ENCODE measurements around the gene CYB5R4. TPM values are rescaled to one million over a fixed set of nuclear protein-coding genes. Genes with fewer than 3 reads are reported as not detected.

Gene CYB5R4
- polyA plus RNA-seq, 1 donor from 2014 or later, result 18.0 TPM

DNA sequence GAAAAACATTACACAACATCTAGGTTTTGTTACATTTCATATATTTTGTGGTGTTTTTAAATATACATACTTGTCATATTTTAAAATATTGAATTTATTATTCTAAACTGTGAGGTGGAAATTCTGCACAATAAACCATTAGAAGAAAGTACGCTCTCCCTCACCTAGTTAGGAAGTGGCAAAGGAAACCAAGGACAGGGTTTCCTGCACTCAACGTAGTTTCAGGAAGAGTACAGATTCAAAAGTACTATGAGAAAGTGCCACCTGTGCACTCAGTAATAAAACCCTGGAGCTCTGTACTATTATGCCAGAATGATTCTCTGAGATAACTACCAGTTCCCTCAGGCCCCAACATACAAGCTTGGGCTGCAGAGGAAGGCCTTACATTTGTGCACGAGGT is 119.5 kb downstream of the CYB5R4 start:
- H3K9me3 ChIP-seq (ENCODE audit: low read length), result peaks cover 7% of the 10 kb centered on the region
- H3K4me3 ChIP-seq (ENCODE audit: low read length), result no peak overlapping the region
- no peaks in the 10 kb centered on the region for H3K27me3 ChIP-seq (ENCODE audit: insufficient read depth, low read depth, low read length)
- H3K9me2 ChIP-seq (ENCODE audit: insufficient read depth, low read length), result no peaks in the 10 kb centered on the region
- H3K27ac ChIP-seq (ENCODE audit: low read length), result no peak overlapping the region
- TF ChIP-seq, protein P1, sequence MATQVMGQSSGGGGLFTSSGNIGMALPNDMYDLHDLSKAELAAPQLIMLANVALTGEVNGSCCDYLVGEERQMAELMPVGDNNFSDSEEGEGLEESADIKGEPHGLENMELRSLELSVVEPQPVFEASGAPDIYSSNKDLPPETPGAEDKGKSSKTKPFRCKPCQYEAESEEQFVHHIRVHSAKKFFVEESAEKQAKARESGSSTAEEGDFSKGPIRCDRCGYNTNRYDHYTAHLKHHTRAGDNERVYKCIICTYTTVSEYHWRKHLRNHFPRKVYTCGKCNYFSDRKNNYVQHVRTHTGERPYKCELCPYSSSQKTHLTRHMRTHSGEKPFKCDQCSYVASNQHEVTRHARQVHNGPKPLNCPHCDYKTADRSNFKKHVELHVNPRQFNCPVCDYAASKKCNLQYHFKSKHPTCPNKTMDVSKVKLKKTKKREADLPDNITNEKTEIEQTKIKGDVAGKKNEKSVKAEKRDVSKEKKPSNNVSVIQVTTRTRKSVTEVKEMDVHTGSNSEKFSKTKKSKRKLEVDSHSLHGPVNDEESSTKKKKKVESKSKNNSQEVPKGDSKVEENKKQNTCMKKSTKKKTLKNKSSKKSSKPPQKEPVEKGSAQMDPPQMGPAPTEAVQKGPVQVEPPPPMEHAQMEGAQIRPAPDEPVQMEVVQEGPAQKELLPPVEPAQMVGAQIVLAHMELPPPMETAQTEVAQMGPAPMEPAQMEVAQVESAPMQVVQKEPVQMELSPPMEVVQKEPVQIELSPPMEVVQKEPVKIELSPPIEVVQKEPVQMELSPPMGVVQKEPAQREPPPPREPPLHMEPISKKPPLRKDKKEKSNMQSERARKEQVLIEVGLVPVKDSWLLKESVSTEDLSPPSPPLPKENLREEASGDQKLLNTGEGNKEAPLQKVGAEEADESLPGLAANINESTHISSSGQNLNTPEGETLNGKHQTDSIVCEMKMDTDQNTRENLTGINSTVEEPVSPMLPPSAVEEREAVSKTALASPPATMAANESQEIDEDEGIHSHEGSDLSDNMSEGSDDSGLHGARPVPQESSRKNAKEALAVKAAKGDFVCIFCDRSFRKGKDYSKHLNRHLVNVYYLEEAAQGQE (IDR thresholded peaks at IDR 0.05; ENCODE audit: borderline replicate concordance), result no peak
- TF ChIP-seq POLR2AphosphoS5 (IDR thresholded peaks at IDR 0.05) (no peak), SMC3 (conservative IDR thresholded peaks at IDR 0.05; ENCODE audit: poor library complexity) (no peak), MXI1 (conservative IDR thresholded peaks at IDR 0.05; ENCODE audit: poor library complexity, severe bottlenecking) (no peak), RAD21 (conservative IDR thresholded peaks at IDR 0.05) (no peak)
- no peak overlapping the region for H3K9ac ChIP-seq (ENCODE audit: low read length)
- H3K4me2 ChIP-seq (ENCODE audit: low read length), result no peak overlapping the region
- H3F3A ChIP-seq (ENCODE audit: insufficient read depth, low read length, poor library complexity, severe bottlenecking), result no peaks in the 10 kb centered on the region
- H3K36me3 ChIP-seq (ENCODE audit: insufficient read depth, low read length), result no peaks in the 10 kb centered on the region
- no peaks in the 10 kb centered on the region for H3K79me2 ChIP-seq (replicated peaks; ENCODE audit: insufficient read depth, low read length)
- no peak overlapping the region for H2AFZ ChIP-seq (ENCODE audit: low read depth, low read length)
- no peaks in the 10 kb centered on the region for H4K20me1 ChIP-seq (ENCODE audit: insufficient read depth)

DNA sequence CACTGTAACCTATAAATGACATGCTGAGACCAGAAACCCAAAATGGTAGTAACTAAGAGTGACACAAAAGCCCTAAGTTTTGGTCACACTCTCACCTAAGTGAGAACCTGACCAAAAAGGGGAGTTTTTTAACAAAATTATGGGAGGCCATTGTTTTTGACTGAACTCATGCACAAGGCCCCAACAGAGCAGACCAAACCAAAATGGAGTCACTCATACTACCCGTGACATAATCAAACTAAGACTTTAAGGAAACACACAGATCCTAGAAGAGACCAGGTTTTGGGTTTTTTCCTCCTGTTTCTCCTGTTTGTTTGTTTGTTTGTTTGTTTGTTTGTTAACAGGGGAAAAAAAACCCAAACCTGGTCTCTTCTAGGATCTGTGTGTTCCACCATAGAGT is 124.9 kb downstream of the CYB5R4 start:
- Histone ChIP-seq H3K9me3 (ENCODE audit: low read length) (peaks cover 7% of the 10 kb centered on the region), H3K4me2 (ENCODE audit: low read length) (no peak overlapping the region), H4K20me1 (ENCODE audit: insufficient read depth) (no peaks in the 10 kb centered on the region), H2AFZ (ENCODE audit: low read depth, low read length) (no peak overlapping the region), H3K27me3 (ENCODE audit: insufficient read depth, low read depth, low read length) (no peaks in the 10 kb centered on the region), H3K36me3 (ENCODE audit: insufficient read depth, low read length) (no peaks in the 10 kb centered on the region), H3K9me2 (ENCODE audit: insufficient read depth, low read length) (no peaks in the 10 kb centered on the region), H3F3A (ENCODE audit: insufficient read depth, low read length, poor library complexity, severe bottlenecking) (no peaks in the 10 kb centered on the region), H3K27ac (ENCODE audit: low read length) (no peak overlapping the region), H3K4me3 (ENCODE audit: low read length) (no peak overlapping the region), H3K9ac (ENCODE audit: low read length) (no peak overlapping the region), H3K79me2 (replicated peaks; ENCODE audit: insufficient read depth, low read length) (no peaks in the 10 kb centered on the region)
- TF ChIP-seq MXI1 (conservative IDR thresholded peaks at IDR 0.05; ENCODE audit: poor library complexity, severe bottlenecking) (no peak), SMC3 (conservative IDR thresholded peaks at IDR 0.05; ENCODE audit: poor library complexity) (no peak), TAF1 (IDR thresholded peaks at IDR 0.05; ENCODE audit: low read depth) (no peak), RAD21 (conservative IDR thresholded peaks at IDR 0.05) (no peak)
- TF ChIP-seq, protein P1 (IDR thresholded peaks at IDR 0.05; ENCODE audit: borderline replicate concordance), result no peak

DNA sequence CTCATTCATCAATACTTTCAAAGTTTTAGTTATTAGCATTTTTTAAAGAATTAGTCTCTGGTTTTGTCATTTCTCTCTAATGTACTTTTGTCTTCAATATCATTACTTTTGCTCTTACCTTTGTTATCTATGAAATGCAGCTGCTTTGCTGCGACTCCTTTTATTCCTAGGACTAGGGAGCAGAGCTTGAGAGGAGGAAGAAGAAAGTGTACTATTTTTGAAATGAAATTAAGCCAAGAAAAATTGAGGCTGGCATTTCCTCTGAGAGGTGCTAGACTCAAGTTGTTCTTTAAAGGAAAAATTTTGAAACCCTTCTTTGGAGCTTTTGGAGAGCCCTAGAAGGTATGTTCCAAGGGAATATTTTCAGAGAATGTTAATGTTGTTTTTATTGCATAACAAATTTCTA is 125.8 kb downstream of the CYB5R4 start:
- Histone ChIP-seq H3K9ac (ENCODE audit: low read length) (no peak overlapping the region), H2AFZ (ENCODE audit: low read depth, low read length) (no peak overlapping the region), H3K4me3 (ENCODE audit: low read length) (no peak overlapping the region), H3F3A (ENCODE audit: insufficient read depth, low read length, poor library complexity, severe bottlenecking) (no peaks in the 10 kb centered on the region), H3K27me3 (ENCODE audit: insufficient read depth, low read depth, low read length) (no peaks in the 10 kb centered on the region), H4K20me1 (ENCODE audit: insufficient read depth) (no peaks in the 10 kb centered on the region), H3K79me2 (replicated peaks; ENCODE audit: insufficient read depth, low read length) (no peaks in the 10 kb centered on the region), H3K9me2 (ENCODE audit: insufficient read depth, low read length) (no peaks in the 10 kb centered on the region), H3K9me3 (ENCODE audit: low read length) (peaks cover 4% of the 10 kb centered on the region), H3K4me2 (ENCODE audit: low read length) (no peak overlapping the region), H3K27ac (ENCODE audit: low read length) (no peak overlapping the region), H3K36me3 (ENCODE audit: insufficient read depth, low read length) (no peaks in the 10 kb centered on the region)
- TF ChIP-seq SMC3 (conservative IDR thresholded peaks at IDR 0.05; ENCODE audit: poor library complexity), result no peak
- no peak for TF ChIP-seq EP300 (conservative IDR thresholded peaks at IDR 0.05; ENCODE audit: poor library complexity, severe bottlenecking)
- TF ChIP-seq, protein P1 (IDR thresholded peaks at IDR 0.05; ENCODE audit: borderline replicate concordance), result no peak
- TF ChIP-seq TAF1 (IDR thresholded peaks at IDR 0.05; ENCODE audit: low read depth), result no peak
- TF ChIP-seq, protein P2, sequence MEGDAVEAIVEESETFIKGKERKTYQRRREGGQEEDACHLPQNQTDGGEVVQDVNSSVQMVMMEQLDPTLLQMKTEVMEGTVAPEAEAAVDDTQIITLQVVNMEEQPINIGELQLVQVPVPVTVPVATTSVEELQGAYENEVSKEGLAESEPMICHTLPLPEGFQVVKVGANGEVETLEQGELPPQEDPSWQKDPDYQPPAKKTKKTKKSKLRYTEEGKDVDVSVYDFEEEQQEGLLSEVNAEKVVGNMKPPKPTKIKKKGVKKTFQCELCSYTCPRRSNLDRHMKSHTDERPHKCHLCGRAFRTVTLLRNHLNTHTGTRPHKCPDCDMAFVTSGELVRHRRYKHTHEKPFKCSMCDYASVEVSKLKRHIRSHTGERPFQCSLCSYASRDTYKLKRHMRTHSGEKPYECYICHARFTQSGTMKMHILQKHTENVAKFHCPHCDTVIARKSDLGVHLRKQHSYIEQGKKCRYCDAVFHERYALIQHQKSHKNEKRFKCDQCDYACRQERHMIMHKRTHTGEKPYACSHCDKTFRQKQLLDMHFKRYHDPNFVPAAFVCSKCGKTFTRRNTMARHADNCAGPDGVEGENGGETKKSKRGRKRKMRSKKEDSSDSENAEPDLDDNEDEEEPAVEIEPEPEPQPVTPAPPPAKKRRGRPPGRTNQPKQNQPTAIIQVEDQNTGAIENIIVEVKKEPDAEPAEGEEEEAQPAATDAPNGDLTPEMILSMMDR (IDR thresholded peaks at IDR 0.05; ENCODE audit: poor library complexity, severe bottlenecking), result no peak
- TF ChIP-seq POLR2AphosphoS5 (IDR thresholded peaks at IDR 0.05), result no peak
- TF ChIP-seq RAD21 (conservative IDR thresholded peaks at IDR 0.05), result no peak
- no peak for TF ChIP-seq MXI1 (conservative IDR thresholded peaks at IDR 0.05; ENCODE audit: poor library complexity, severe bottlenecking)
- no peak for TF ChIP-seq EZH2 (IDR thresholded peaks at IDR 0.05; ENCODE audit: borderline replicate concordance, insufficient read depth, low read length, poor library complexity, severe bottlenecking)
